NT2/D1 (cell line): Measurements from ENCODE around the gene FER.
"Not testable (repeated sequence)": the region's sequence is repeated elsewhere in the genome, so short reads cannot be mapped to it uniquely, and the experiment has no call there.

Source experiments
- DNase-seq: peaks from one replicate; pipeline ENCODE4 v3.0.0-alpha.2; 2011; ENCODE audit warnings: low read depth, low spot score
- H3K27me3 ChIP-seq: 2 replicates; pipeline ENCODE4 v1.6.0; 2011; ENCODE audit warnings: mild to moderate bottlenecking; ENCODE audit not compliant: insufficient read length, insufficient read depth
- H3K36me3 ChIP-seq: 2 replicates; pipeline ENCODE4 v1.6.1; 2011; ENCODE audit warnings: mild to moderate bottlenecking, low read length, mixed read lengths; ENCODE audit not compliant: insufficient read depth, insufficient read length
- H3K4me1 ChIP-seq: 2 replicates; pipeline ENCODE4 v1.5.1; 2011; ENCODE audit not compliant: insufficient read depth, insufficient read length
- H3K4me3 ChIP-seq: 2 replicates; pipeline ENCODE4 v1.5.1; 2011; ENCODE audit warnings: low read depth; ENCODE audit not compliant: insufficient read length
- H3K9ac ChIP-seq: 2 replicates; pipeline ENCODE4 v1.6.0; 2011; ENCODE audit warnings: low read depth; ENCODE audit not compliant: insufficient read length
- H3K9me3 ChIP-seq: 2 replicates; pipeline ENCODE4 v1.5.1; 2011; ENCODE audit warnings: mild to moderate bottlenecking, low read length; ENCODE audit not compliant: insufficient read depth
- SUZ12 ChIP-seq: IDR thresholded peaks from 2 replicates; pipeline ENCODE4 v1.6.1; 2011; ENCODE audit not compliant: insufficient read length, insufficient read depth; ENCODE audit errors: extremely low read depth
- YY1 ChIP-seq: IDR thresholded peaks from 2 replicates; pipeline ENCODE4 v1.6.1; 2011; ENCODE audit not compliant: insufficient read length, insufficient read depth
- ZNF274 ChIP-seq: IDR thresholded peaks from 2 replicates; pipeline ENCODE4 v1.6.1; 2011; ENCODE audit warnings: mild to moderate bottlenecking, low read depth, low read length

FER gene

GRCh38 chr5:108747774-108748400 is at the start of gene FER:
Gene FER, plus strand, starts transcription at chr5:108747897. Its CDS starts 50,286 bp downstream, at chr5:108798183.
- no peaks in the 10 kb centered on the region for H3K9me3 ChIP-seq
- peaks cover 1% of the 10 kb centered on the region for H3K4me1 ChIP-seq
- no peak for DNase-seq
- no peaks in the 10 kb centered on the region for H3K36me3 ChIP-seq
- TF ChIP-seq YY1 (no peak), SUZ12 (no peak), ZNF274 (no peak)
- peak within 1 kb of the TSS; percentile 90 for H3K9ac ChIP-seq
- H3K27me3 ChIP-seq, result no peaks in the 10 kb centered on the region
- peak within 1 kb of the TSS; percentile 84 for H3K4me3 ChIP-seq

GRCh38 chr5:108700388-108700787 is 47.3 kb upstream of the FER start:
- DNase-seq, H3K9ac ChIP-seq, H3K36me3 ChIP-seq: not testable (repeated sequence)

GRCh38 chr5:108700930-108701329 is 46.8 kb upstream of the FER start:
- Histone ChIP-seq H3K9ac (no peak overlapping the region), H3K36me3 (no peaks in the 10 kb centered on the region), H3K9me3 (no peaks in the 10 kb centered on the region), H3K4me3 (no peak overlapping the region), H3K4me1 (no peaks in the 10 kb centered on the region), H3K27me3 (no peaks in the 10 kb centered on the region)
- TF ChIP-seq YY1, result no peak
- DNase-seq, result no peak

More at GRCh38 chr5:108700388-108700787, 47.3 kb upstream of the FER start:
- H3K4me3 ChIP-seq, H3K9me3 ChIP-seq, H3K27me3 ChIP-seq, H3K4me1 ChIP-seq: not testable (repeated sequence)

- TF ChIP-seq YY1, result no peak
- TF ChIP-seq ZNF274, result no peak
- TF ChIP-seq SUZ12, result no peak
- Histone ChIP-seq H3K9me3 (no peaks in the 10 kb centered on the region), H3K36me3 (no peaks in the 10 kb centered on the region), H3K27me3 (no peaks in the 10 kb centered on the region), H3K4me1 (no peaks in the 10 kb centered on the region), H3K4me3 (no peak overlapping the region), H3K9ac (no peak overlapping the region)
- no peak for DNase-seq
Measured at GRCh38 chr5:108702546-108702945, 45.2 kb upstream of the FER start.

GRCh38 chr5:108703313-108703712 is 44.4 kb upstream of the FER start:
- DNase-seq, result no peak
- H3K36me3 ChIP-seq, result no peaks in the 10 kb centered on the region
- TF ChIP-seq SUZ12 (no peak), YY1 (no peak), ZNF274 (no peak)
- no peak overlapping the region for H3K9ac ChIP-seq
- no peaks in the 10 kb centered on the region for H3K27me3 ChIP-seq
- no peak overlapping the region for H3K4me3 ChIP-seq
- H3K4me1 ChIP-seq, result no peaks in the 10 kb centered on the region
- H3K9me3 ChIP-seq, result no peaks in the 10 kb centered on the region

- Histone ChIP-seq H3K9me3 (no peaks in the 10 kb centered on the region), H3K27me3 (no peaks in the 10 kb centered on the region), H3K9ac (no peak overlapping the region), H3K4me1 (no peaks in the 10 kb centered on the region), H3K4me3 (no peak overlapping the region), H3K36me3 (no peaks in the 10 kb centered on the region)
- TF ChIP-seq ZNF274 (no peak), YY1 (no peak), SUZ12 (no peak)
- DNase-seq, result no peak
Measured at GRCh38 chr5:108707141-108707540, 40.6 kb upstream of the FER start.

GRCh38 chr5:108711898-108712297 is 35.8 kb upstream of the FER start:
- H3K27me3 ChIP-seq, result no peaks in the 10 kb centered on the region
- TF ChIP-seq SUZ12 (no peak), YY1 (no peak)
- no peaks in the 10 kb centered on the region for H3K36me3 ChIP-seq
- no peak overlapping the region for H3K4me3 ChIP-seq
- no peaks in the 10 kb centered on the region for H3K9me3 ChIP-seq
- H3K9ac ChIP-seq, result no peak overlapping the region
- H3K4me1 ChIP-seq, result no peaks in the 10 kb centered on the region
- no peak for DNase-seq

GRCh38 chr5:108715408-108715807 is 32.3 kb upstream of the FER start:
- Histone ChIP-seq H3K9ac (no peak overlapping the region), H3K36me3 (no peaks in the 10 kb centered on the region), H3K4me1 (no peaks in the 10 kb centered on the region), H3K4me3 (no peak overlapping the region), H3K27me3 (no peaks in the 10 kb centered on the region), H3K9me3 (no peaks in the 10 kb centered on the region)
- no peak for DNase-seq
- TF ChIP-seq SUZ12 (no peak), YY1 (no peak), ZNF274 (no peak)
